DOHH2 (cell line): ENCODE data around the gene NAA60.

Experiments used
- EZH2phosphoT487 ChIP-seq: fragments of 200-600 bp; sonication (generic); IDR thresholded peaks from 2 replicates; pipeline ENCODE4 v1.6.1; 2017; ENCODE audit warnings: borderline replicate concordance, mild to moderate bottlenecking, antibody characterized with exemption, low read length, moderate library complexity, mixed read lengths
- TF ChIP-seq, protein P1 (sequence below): fragments of 200-600 bp; sonication (generic); IDR thresholded peaks from one replicate; pipeline ENCODE4 v1.5.1; 2014; ENCODE audit warnings: antibody characterized with exemption, mild to moderate bottlenecking, low read depth, low read length; ENCODE audit not compliant: poor library complexity, severe bottlenecking

DNA sequence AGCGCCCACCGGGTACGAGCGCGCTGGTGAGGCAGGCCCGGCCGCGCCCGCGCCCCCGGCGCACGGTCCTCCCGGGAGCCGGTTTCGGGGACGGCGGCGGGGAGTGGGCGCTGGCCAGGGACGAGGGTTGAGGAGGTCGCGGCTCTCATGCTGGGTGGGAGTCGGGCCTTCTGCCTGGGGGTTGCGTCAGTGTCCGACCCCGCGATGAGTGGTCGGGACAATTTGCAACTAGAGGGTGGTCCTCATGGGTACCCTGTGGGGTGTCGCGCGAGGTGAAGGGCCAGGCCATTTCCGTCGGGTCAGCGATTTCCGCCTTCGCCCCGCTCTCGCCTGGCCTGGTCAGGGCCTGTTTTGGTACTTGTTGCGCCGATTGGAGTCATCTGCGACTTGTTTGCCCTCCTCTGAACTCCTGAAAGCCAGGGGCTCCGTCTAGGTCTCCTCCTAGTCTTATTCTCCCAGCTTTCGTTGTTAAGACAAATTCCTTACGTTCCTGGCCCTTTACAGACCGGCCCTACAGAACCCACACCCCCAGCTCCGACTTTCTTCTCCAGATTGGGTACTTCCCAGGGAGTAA is 14.9 kb downstream of the NAA60 start:
- TF ChIP-seq, protein P1, sequence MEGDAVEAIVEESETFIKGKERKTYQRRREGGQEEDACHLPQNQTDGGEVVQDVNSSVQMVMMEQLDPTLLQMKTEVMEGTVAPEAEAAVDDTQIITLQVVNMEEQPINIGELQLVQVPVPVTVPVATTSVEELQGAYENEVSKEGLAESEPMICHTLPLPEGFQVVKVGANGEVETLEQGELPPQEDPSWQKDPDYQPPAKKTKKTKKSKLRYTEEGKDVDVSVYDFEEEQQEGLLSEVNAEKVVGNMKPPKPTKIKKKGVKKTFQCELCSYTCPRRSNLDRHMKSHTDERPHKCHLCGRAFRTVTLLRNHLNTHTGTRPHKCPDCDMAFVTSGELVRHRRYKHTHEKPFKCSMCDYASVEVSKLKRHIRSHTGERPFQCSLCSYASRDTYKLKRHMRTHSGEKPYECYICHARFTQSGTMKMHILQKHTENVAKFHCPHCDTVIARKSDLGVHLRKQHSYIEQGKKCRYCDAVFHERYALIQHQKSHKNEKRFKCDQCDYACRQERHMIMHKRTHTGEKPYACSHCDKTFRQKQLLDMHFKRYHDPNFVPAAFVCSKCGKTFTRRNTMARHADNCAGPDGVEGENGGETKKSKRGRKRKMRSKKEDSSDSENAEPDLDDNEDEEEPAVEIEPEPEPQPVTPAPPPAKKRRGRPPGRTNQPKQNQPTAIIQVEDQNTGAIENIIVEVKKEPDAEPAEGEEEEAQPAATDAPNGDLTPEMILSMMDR = no peak
- no peak for TF ChIP-seq EZH2phosphoT487
